HEK293 (cell line): Measurements from ENCODE around the gene ZBP1.
A peak's percentile ranks its signal among the peaks of the same experiment; 100 is the strongest.

Source experiments
- BCL11B ChIP-seq: fragments of 450-650 bp; formaldehyde crosslinking; IDR thresholded peaks from 2 replicates; pipeline ENCODE4 v1.5.1; 2016; ENCODE audit warnings: low read depth, missing biosample characterization, missing genetic modification characterization
- GLI4 ChIP-seq: fragments of 450-650 bp; formaldehyde crosslinking; IDR thresholded peaks from 2 replicates; pipeline ENCODE4 v1.5.1; 2016; ENCODE audit warnings: missing biosample characterization, missing genetic modification characterization
- REPIN1 ChIP-seq: fragments of 450-650 bp; formaldehyde crosslinking; IDR thresholded peaks from 2 replicates; pipeline ENCODE4 v1.5.1; 2017; ENCODE audit warnings: missing biosample characterization, missing genetic modification characterization, low read depth
- SCRT2 ChIP-seq: fragments of 450-650 bp; formaldehyde crosslinking; IDR thresholded peaks from 2 replicates; pipeline ENCODE4 v1.5.1; 2016; ENCODE audit warnings: missing biosample characterization, missing genetic modification characterization
- SETDB1 ChIP-seq: IDR thresholded peaks from one replicate; pipeline ENCODE4 v1.6.1; 2017; ENCODE audit warnings: mild to moderate bottlenecking, low read length, moderate library complexity, mixed read lengths; ENCODE audit not compliant: insufficient read length
- SP7 ChIP-seq: fragments of 450-650 bp; formaldehyde crosslinking; IDR thresholded peaks from 2 replicates; pipeline ENCODE4 v1.5.1; 2016; ENCODE audit warnings: missing biosample characterization, missing genetic modification characterization
- YY1 ChIP-seq: fragments of 450-650 bp; formaldehyde crosslinking; IDR thresholded peaks from 2 replicates; pipeline ENCODE4 v1.5.1; 2018; ENCODE audit warnings: missing biosample characterization, missing genetic modification characterization
- ZBTB11 ChIP-seq: fragments of 450-650 bp; formaldehyde crosslinking; conservative IDR thresholded peaks from 2 replicates; pipeline ENCODE4 v1.5.1; 2016; ENCODE audit warnings: low read depth, missing biosample characterization, missing genetic modification characterization
- ZBTB49 ChIP-seq: fragments of 450-650 bp; formaldehyde crosslinking; IDR thresholded peaks from 2 replicates; pipeline ENCODE4 v1.5.1; 2016; ENCODE audit warnings: missing biosample characterization, missing genetic modification characterization, low read depth
- ZFHX2 ChIP-seq: fragments of 450-650 bp; formaldehyde crosslinking; conservative IDR thresholded peaks from 2 replicates; pipeline ENCODE4 v1.5.1; 2016; ENCODE audit warnings: missing biosample characterization, missing genetic modification characterization
- ZFP3 ChIP-seq: fragments of 450-650 bp; formaldehyde crosslinking; IDR thresholded peaks from 2 replicates; pipeline ENCODE4 v1.5.1; 2016; ENCODE audit warnings: low read depth, missing biosample characterization, missing genetic modification characterization
- ZFP69B ChIP-seq: fragments of 450-650 bp; formaldehyde crosslinking; IDR thresholded peaks from 2 replicates; pipeline ENCODE4 v1.5.1; 2016; ENCODE audit warnings: missing biosample characterization, missing genetic modification characterization
- ZNF132 ChIP-seq: fragments of 450-650 bp; formaldehyde crosslinking; IDR thresholded peaks from 2 replicates; pipeline ENCODE4 v1.5.1; 2017; ENCODE audit warnings: missing biosample characterization, missing genetic modification characterization, borderline replicate concordance
- ZNF19 ChIP-seq: fragments of 450-650 bp; formaldehyde crosslinking; IDR thresholded peaks from 2 replicates; pipeline ENCODE4; 2016; ENCODE audit warnings: missing biosample characterization, missing genetic modification characterization, low read depth
- ZNF211 ChIP-seq: fragments of 450-650 bp; formaldehyde crosslinking; IDR thresholded peaks from 2 replicates; pipeline ENCODE4 v1.5.1; 2016; ENCODE audit warnings: low read depth, missing biosample characterization, missing genetic modification characterization
- ZNF214 ChIP-seq: fragments of 450-650 bp; formaldehyde crosslinking; IDR thresholded peaks from 2 replicates; pipeline ENCODE4 v1.5.1; 2017; ENCODE audit warnings: missing biosample characterization, mild to moderate bottlenecking, missing genetic modification characterization, borderline replicate concordance
- ZNF239 ChIP-seq: fragments of 450-650 bp; formaldehyde crosslinking; IDR thresholded peaks from 2 replicates; pipeline ENCODE4 v1.5.1; 2016; ENCODE audit warnings: missing biosample characterization, missing genetic modification characterization
- ZNF26 ChIP-seq: fragments of 450-650 bp; formaldehyde crosslinking; IDR thresholded peaks from 2 replicates; pipeline ENCODE4 v1.5.1; 2016; ENCODE audit warnings: missing biosample characterization, missing genetic modification characterization
- ZNF354C ChIP-seq: fragments of 450-650 bp; formaldehyde crosslinking; IDR thresholded peaks from 2 replicates; pipeline ENCODE4 v1.5.1; 2016; ENCODE audit warnings: missing biosample characterization, missing genetic modification characterization, low read depth, borderline replicate concordance
- ZNF398 ChIP-seq: fragments of 450-650 bp; formaldehyde crosslinking; IDR thresholded peaks from 2 replicates; pipeline ENCODE4 v1.5.1; 2017; ENCODE audit warnings: missing biosample characterization, missing genetic modification characterization
- ZNF423 ChIP-seq: fragments of 450-650 bp; formaldehyde crosslinking; IDR thresholded peaks from 2 replicates; pipeline ENCODE4 v1.5.1; 2016; ENCODE audit warnings: missing biosample characterization, missing genetic modification characterization
- ZNF501 ChIP-seq: fragments of 450-650 bp; formaldehyde crosslinking; IDR thresholded peaks from 2 replicates; pipeline ENCODE4 v1.5.1; 2016; ENCODE audit warnings: missing biosample characterization, missing genetic modification characterization
- ZNF521 ChIP-seq: fragments of 450-650 bp; formaldehyde crosslinking; IDR thresholded peaks from 2 replicates; pipeline ENCODE4 v1.5.1; 2017; ENCODE audit warnings: missing biosample characterization, mild to moderate bottlenecking, missing genetic modification characterization
- ZNF560 ChIP-seq: fragments of 450-650 bp; formaldehyde crosslinking; IDR thresholded peaks from 2 replicates; pipeline ENCODE4 v1.5.1; 2017; ENCODE audit warnings: missing biosample characterization, missing genetic modification characterization, borderline replicate concordance
- ZNF580 ChIP-seq: fragments of 450-650 bp; formaldehyde crosslinking; IDR thresholded peaks from 2 replicates; pipeline ENCODE4 v1.5.1; 2016; ENCODE audit warnings: missing biosample characterization, missing genetic modification characterization
- ZNF596 ChIP-seq: fragments of 450-650 bp; IDR thresholded peaks from 2 replicates; pipeline ENCODE4 v1.5.0; 2018; ENCODE audit warnings: missing biosample characterization, mild to moderate bottlenecking, missing genetic modification characterization, moderate library complexity
- ZNF670 ChIP-seq: fragments of 450-650 bp; formaldehyde crosslinking; IDR thresholded peaks from 2 replicates; pipeline ENCODE4 v1.5.1; 2016; ENCODE audit warnings: missing biosample characterization, missing genetic modification characterization, low read depth
- ZNF776 ChIP-seq: fragments of 450-650 bp; formaldehyde crosslinking; IDR thresholded peaks from 2 replicates; pipeline ENCODE4 v1.5.0; 2017; ENCODE audit warnings: missing biosample characterization, missing genetic modification characterization, borderline replicate concordance
- ZNF830 ChIP-seq: fragments of 450-650 bp; IDR thresholded peaks from 2 replicates; pipeline ENCODE4 v1.5.0; 2018; ENCODE audit warnings: missing biosample characterization, missing genetic modification characterization, low read depth, mild to moderate bottlenecking, moderate library complexity
- ZSCAN18 ChIP-seq: fragments of 450-650 bp; formaldehyde crosslinking; IDR thresholded peaks from 2 replicates; pipeline ENCODE4 v1.5.1; 2016; ENCODE audit warnings: missing biosample characterization, missing genetic modification characterization

ZBP1 gene

GRCh38 chr20:57579898-57580447, 40.3 kb downstream of the ZBP1 start (continued):
- TF ChIP-seq ZBTB11 (tag by site-specific recombination) (no peak), ZNF214 (tag by site-specific recombination) (no peak), ZBTB49 (tag by site-specific recombination) (no peak), ZNF501 (tag by site-specific recombination) (no peak), ZNF354C (tag by site-specific recombination) (no peak), ZNF521 (tag by site-specific recombination) (no peak), ZNF211 (tag by site-specific recombination) (no peak), YY1 (tag by site-specific recombination) (peak; percentile 75), GLI4 (tag by site-specific recombination) (no peak), ZNF830 (tag by site-specific recombination) (no peak), ZNF239 (tag by site-specific recombination) (no peak), ZNF560 (tag by site-specific recombination) (no peak), REPIN1 (tag by site-specific recombination) (no peak), ZNF423 (tag by site-specific recombination) (no peak), ZSCAN18 (tag by site-specific recombination) (peak; percentile 70; the same call in 1 of the 2 replicates), ZNF398 (tag by site-specific recombination) (no peak), SCRT2 (tag by site-specific recombination) (no peak), SP7 (tag by site-specific recombination) (peak; percentile 99), ZNF776 (tag by site-specific recombination) (no peak), ZNF26 (tag by site-specific recombination) (no peak), ZNF132 (tag by site-specific recombination) (no peak), ZFP69B (tag by site-specific recombination) (0 out of 2 replicates have a peak, but pooled peaks have one; percentile 36), ZFP3 (tag by site-specific recombination) (no peak), BCL11B (tag by site-specific recombination) (no peak), ZNF596 (tag by site-specific recombination) (peak; percentile 51; the same call in 1 of the 2 replicates), ZNF580 (tag by site-specific recombination) (0 out of 2 replicates have a peak, but pooled peaks have one; percentile 23), ZFHX2 (peak; percentile 98), ZNF19 (tag by site-specific recombination) (no peak), SETDB1 (no peak), ZNF670 (tag by site-specific recombination) (no peak)
